GM12878 (cell line): Measurements from ENCODE around the gene RNF149. TPM values are rescaled to one million over a fixed set of nuclear protein-coding genes. Genes with fewer than 3 reads are reported as not detected.

ENCODE experiments used
- BACH1 ChIP-seq: fragments of 450-650 bp; IDR thresholded peaks from 2 replicates; pipeline ENCODE4 v1.6.1; 2017; ENCODE audit warnings: mild to moderate bottlenecking, borderline replicate concordance
- CBFB ChIP-seq: IDR thresholded peaks from 2 replicates; pipeline ENCODE4 v1.6.1; 2016; ENCODE audit warnings: antibody characterized with exemption, low read depth
- FOXK2 ChIP-seq: fragments of 450-650 bp; IDR thresholded peaks from 2 replicates; pipeline ENCODE4 v1.6.1; 2017; ENCODE audit warnings: mild to moderate bottlenecking, moderate library complexity
- FOXM1 ChIP-seq: IDR thresholded peaks from 2 replicates; pipeline ENCODE4 v1.6.1; 2012; ENCODE audit warnings: low read depth, mild to moderate bottlenecking, inconsistent platforms, low read length, moderate library complexity
- HDAC6 ChIP-seq: fragments of 200-600 bp; sonication (generic); IDR thresholded peaks from one replicate; pipeline ENCODE4 v1.8.0; 2017; ENCODE audit warnings: antibody characterized with exemption; ENCODE audit not compliant: unreplicated experiment
- KAT2A ChIP-seq: conservative IDR thresholded peaks from 2 replicates; pipeline ENCODE4 v1.6.1; 2011; ENCODE audit warnings: low read depth, low read length; ENCODE audit not compliant: control insufficient read depth
- MXI1 ChIP-seq: fragments of 150-350 bp; IDR thresholded peaks from 2 replicates; pipeline ENCODE4 v1.6.1; 2011; ENCODE audit warnings: low read depth, mild to moderate bottlenecking, inconsistent platforms, low read length, improper control_type of control experiment
- NRF1 ChIP-seq: conservative IDR thresholded peaks from 2 replicates; pipeline ENCODE4 v1.6.1; 2011; ENCODE audit warnings: mild to moderate bottlenecking, low read depth, low read length, improper control_type of control experiment
- PAX5 ChIP-seq: IDR thresholded peaks from 2 replicates; pipeline ENCODE4 v1.6.1; 2011; ENCODE audit warnings: low read depth, low read length, borderline replicate concordance
- RAD51 ChIP-seq: fragments of 450-650 bp; IDR thresholded peaks from 2 replicates; pipeline ENCODE4 v1.6.1; 2016; ENCODE audit warnings: moderate library complexity, mild to moderate bottlenecking, inconsistent platforms
- RUNX3 ChIP-seq: IDR thresholded peaks from 2 replicates; pipeline ENCODE4 v1.6.1; 2012; ENCODE audit warnings: low read length, inconsistent platforms
- SKIL ChIP-seq: fragments of 450-650 bp; IDR thresholded peaks from 2 replicates; pipeline ENCODE4 v1.6.1; 2017; ENCODE audit warnings: mild to moderate bottlenecking, low read depth, inconsistent platforms; ENCODE audit not compliant: poor library complexity, severe bottlenecking
- TCF12 ChIP-seq: IDR thresholded peaks from 2 replicates; pipeline ENCODE4 v1.6.1; 2011; ENCODE audit warnings: low read depth, mild to moderate bottlenecking, low read length
- ZNF592 ChIP-seq: fragments of 450-650 bp; IDR thresholded peaks from 2 replicates; pipeline ENCODE4 v1.6.1; 2017; ENCODE audit warnings: mild to moderate bottlenecking, moderate library complexity
- polyA plus RNA-seq, 11 experiments: library from polyadenylated mRNA; depleted of rRNA in 4 of 11; unstranded in 6 of 11; stranded (reverse) in 5 of 11; fragments of >200 nt; fragmentation: Nextera tagmentation in 4 of 11; fragmentation: Illumina TruSeq in 1 of 11; extraction: Ambion mirVana in 4 of 11; extraction: Trizol in 1 of 11; gene quantifications; 1 replicate in 1 of 11; 2 replicates in 10 of 11; pipeline versions ENCODE4 v1.2.1 to v1.2.3, GENCODE V29; 2011 to 2016; ENCODE audit warnings: inconsistent platforms in 2 of 11, missing spikeins in 2 of 11, low read depth in 1 of 11
- total RNA-seq, 4 experiments: library from RNA; depleted of rRNA in 3 of 4; stranded (reverse); fragments of >200 nt in 3 of 4; fragmentation: Illumina TruSeq in 1 of 4; extraction: Trizol in 1 of 4; gene quantifications; 2 replicates each; pipeline versions ENCODE4 v1.2.1 to v1.2.3, GENCODE V29; 2013 to 2021

The RNF149 gene
- total and polyA plus RNA-seq, 10 of the 15 experiments (the other 5 are each of a cell fraction or from before 2014, with no cell fraction given), result 5.2 to 38.4 (median 16.3) TPM

- TF ChIP-seq ZNF592 (no peak), TCF12 (no peak), CBFB (no peak), FOXK2 (no peak), RAD51 (no peak), BACH1 (no peak), KAT2A (no peak), PAX5 (no peak), RUNX3 (no peak), MXI1 (no peak), HDAC6 (no peak), SKIL (no peak), FOXM1 (no peak), NRF1 (no peak)
Measured at GRCh38 chr2:101357376-101357775, 48.9 kb upstream of the RNF149 start (continued).
